CD8-positive, alpha-beta memory T cell (primary cell): ENCODE results near the gene BICC1. TPM values are rescaled to one million over a fixed set of nuclear protein-coding genes. Genes with fewer than 3 reads are reported as not detected.
A peak's percentile ranks its signal among the peaks of the same experiment; 100 is the strongest.

Experiments
- CTCF ChIA-PET: fragments of 350-600 bp; sonication (Branson Sonifier 250); formaldehyde crosslinking; loops from one replicate; lab custom pipeline; 2021; ENCODE audit warnings: antibody characterized with exemption; lab: Charles Lee
- POLR2A ChIA-PET: fragments of 350-600 bp; sonication (Branson Sonifier 250); formaldehyde crosslinking; loops from one replicate; lab custom pipeline; 2021; ENCODE audit warnings: antibody characterized with exemption; lab: Charles Lee
- DNase-seq, 5 donors: peaks; one replicate each; pipeline versions ENCODE4 v3.0.0 to v3.0.0-alpha.2; 2020 to 2022; ENCODE audit warnings: mixed read lengths in 1 of 5
- H3K27ac ChIP-seq: one replicate; pipeline ENCODE4 v1.7.0; 2013; ENCODE audit warnings: low read depth, mild to moderate bottlenecking, low read length, moderate library complexity
- H3K27me3 ChIP-seq: 2 replicates; pipeline ENCODE4 v1.7.0; 2013; ENCODE audit warnings: low read length, mild to moderate bottlenecking; ENCODE audit not compliant: insufficient read depth, poor library complexity, severe bottlenecking
- H3K36me3 ChIP-seq: 2 replicates; pipeline ENCODE4 v1.7.0; 2013; ENCODE audit warnings: mild to moderate bottlenecking, low read length, moderate library complexity; ENCODE audit not compliant: insufficient read depth
- H3K4me1 ChIP-seq: 2 replicates; pipeline ENCODE4 v1.7.0; 2013; ENCODE audit warnings: mild to moderate bottlenecking, low read length, moderate library complexity; ENCODE audit not compliant: insufficient read depth
- H3K4me3 ChIP-seq: 2 replicates; pipeline ENCODE4 v1.7.0; 2013; ENCODE audit warnings: mild to moderate bottlenecking, low read length
- H3K9me3 ChIP-seq: 2 replicates; pipeline ENCODE4 v1.7.0; 2013; ENCODE audit warnings: mild to moderate bottlenecking, low read length
- H3K27ac Mint-ChIP-seq, 8 donors: one replicate each; pipeline ENCODE4 v1.8.0; 2020 to 2021; ENCODE audit warnings: mixed read lengths in 8 of 8, mild to moderate bottlenecking in 6 of 8, inconsistent platforms in 3 of 8, moderate library complexity in 3 of 8
- H3K27me3 Mint-ChIP-seq, 2 donors: one replicate each; pipeline ENCODE4 v1.8.0; 2020 to 2021; ENCODE audit warnings: mixed read lengths in 2 of 2, mild to moderate bottlenecking in 1 of 2, moderate library complexity in 1 of 2
- H3K36me3 Mint-ChIP-seq, 3 donors: one replicate each; pipeline ENCODE4 v1.8.0; 2020 to 2021; ENCODE audit warnings: mixed read lengths in 3 of 3, inconsistent platforms in 1 of 3, mild to moderate bottlenecking in 1 of 3
- H3K4me1 Mint-ChIP-seq, 3 donors: one replicate each; pipeline ENCODE4 v1.8.0; 2020 to 2021; ENCODE audit warnings: mixed read lengths in 3 of 3, inconsistent platforms in 1 of 3, mild to moderate bottlenecking in 1 of 3
- H3K4me3 Mint-ChIP-seq, 7 donors: one replicate each; pipeline ENCODE4 v1.8.0; 2020 to 2021; ENCODE audit warnings: mixed read lengths in 7 of 7, mild to moderate bottlenecking in 6 of 7, moderate library complexity in 4 of 7, inconsistent platforms in 2 of 7
- H3K9me3 Mint-ChIP-seq, 5 donors: one replicate each; pipeline ENCODE4 v1.8.0; 2020 to 2022; ENCODE audit warnings: mixed read lengths in 5 of 5, mild to moderate bottlenecking in 3 of 5, moderate library complexity in 2 of 5, inconsistent platforms in 1 of 5
- polyA plus RNA-seq: library from polyadenylated mRNA; unstranded; fragments of 300-500 nt; fragmentation: Illumina TruSeq; gene quantifications from one replicate; pipeline ENCODE4 v1.2.3, GENCODE V29; 2021
- total RNA-seq, 2 experiments: library from RNA; stranded (reverse); gene quantifications; one replicate each; pipeline ENCODE4 v1.2.3, GENCODE V29; 2021

BICC1 gene
- total and polyA plus RNA-seq, 3 experiments from 2014 or later = not detected

GRCh38 chr10:58599927-58600553, 87.4 kb downstream of the BICC1 start:
- Mint-ChIP-seq H3K27me3 (peaks cover 0 to 2% of the 10 kb centered on the region in 2 donors), H3K9me3 (peaks cover 0 to 12% (median 5%) of the 10 kb centered on the region in 5 donors), H3K4me1 (no peaks in the 10 kb centered on the region), H3K4me3 (no peak overlapping the region), H3K27ac (no peak overlapping the region), H3K36me3 (no peaks in the 10 kb centered on the region)
- H3K27ac ChIP-seq = no peak overlapping the region
- ChIA-PET POLR2A (no interaction called here), CTCF (no interaction called here)
- H3K36me3 ChIP-seq = no peaks in the 10 kb centered on the region
- no peaks in the 10 kb centered on the region for H3K27me3 ChIP-seq
- DNase-seq = no peak
- no peaks in the 10 kb centered on the region for H3K4me1 ChIP-seq
- no peak overlapping the region for H3K4me3 ChIP-seq
- no peaks in the 10 kb centered on the region for H3K9me3 ChIP-seq

GRCh38 chr10:58608351-58608750, 95.7 kb downstream of the BICC1 start:
- H3K4me1 Mint-ChIP-seq = no peaks in the 10 kb centered on the region
- DNase-seq = no peak
- Histone ChIP-seq H3K27ac (no peak overlapping the region), H3K4me1 (no peaks in the 10 kb centered on the region), H3K9me3 (no peaks in the 10 kb centered on the region), H3K4me3 (no peak overlapping the region), H3K36me3 (no peaks in the 10 kb centered on the region), H3K27me3 (no peaks in the 10 kb centered on the region)
- no peak overlapping the region for H3K4me3 Mint-ChIP-seq
- H3K27me3 Mint-ChIP-seq = no peaks in the 10 kb centered on the region
- peaks cover 0 to 3% (median 0%) of the 10 kb centered on the region in 5 donors for H3K9me3 Mint-ChIP-seq
- H3K36me3 Mint-ChIP-seq = no peaks in the 10 kb centered on the region
- ChIA-PET POLR2A (no interaction called here), CTCF (no interaction called here)
- H3K27ac Mint-ChIP-seq = peak overlapping the region in 1 of 8 donors; percentile 51

- no peak overlapping the region for H3K4me3 Mint-ChIP-seq
- Histone ChIP-seq H3K27ac (no peak overlapping the region), H3K27me3 (no peaks in the 10 kb centered on the region), H3K36me3 (no peaks in the 10 kb centered on the region), H3K4me3 (no peak overlapping the region), H3K9me3 (no peaks in the 10 kb centered on the region), H3K4me1 (no peaks in the 10 kb centered on the region)
- ChIA-PET POLR2A (no interaction called here), CTCF (no interaction called here)
- H3K9me3 Mint-ChIP-seq = peaks cover 0 to 3% (median 0%) of the 10 kb centered on the region in 5 donors
- no peak overlapping the region for H3K27ac Mint-ChIP-seq
- H3K27me3 Mint-ChIP-seq = no peaks in the 10 kb centered on the region
- H3K4me1 Mint-ChIP-seq = no peaks in the 10 kb centered on the region
- H3K36me3 Mint-ChIP-seq = no peaks in the 10 kb centered on the region
- DNase-seq = no peak
Measured at GRCh38 chr10:58608826-58609531, 96.3 kb downstream of the BICC1 start.

GRCh38 chr10:58609532-58610150, 97.0 kb downstream of the BICC1 start:
- DNase-seq = no peak
- H3K4me3 ChIP-seq = no peak overlapping the region
- no peaks in the 10 kb centered on the region for H3K27me3 ChIP-seq
- Mint-ChIP-seq H3K27ac (no peak overlapping the region), H3K4me3 (no peak overlapping the region), H3K9me3 (peaks cover 0 to 3% (median 0%) of the 10 kb centered on the region in 5 donors), H3K27me3 (no peaks in the 10 kb centered on the region), H3K4me1 (no peaks in the 10 kb centered on the region), H3K36me3 (no peaks in the 10 kb centered on the region)
- H3K9me3 ChIP-seq = no peaks in the 10 kb centered on the region
- H3K27ac ChIP-seq = no peak overlapping the region
- ChIA-PET POLR2A (no interaction called here), CTCF (no interaction called here)
- no peaks in the 10 kb centered on the region for H3K4me1 ChIP-seq
- H3K36me3 ChIP-seq = no peaks in the 10 kb centered on the region

- CTCF ChIA-PET = no interaction called here
Measured at GRCh38 chr10:58615237-58615935, 102.7 kb downstream of the BICC1 start.

GRCh38 chr10:58618158-58618676, 105.5 kb downstream of the BICC1 start:
- H3K27ac Mint-ChIP-seq = no peak overlapping the region
- H3K4me3 ChIP-seq = no peak overlapping the region
- ChIA-PET CTCF (no interaction called here), POLR2A (no interaction called here)
- no peaks in the 10 kb centered on the region for H3K9me3 Mint-ChIP-seq
- no peaks in the 10 kb centered on the region for H3K36me3 Mint-ChIP-seq
- no peaks in the 10 kb centered on the region for H3K4me1 ChIP-seq
- no peaks in the 10 kb centered on the region for H3K4me1 Mint-ChIP-seq
- peaks cover 0 to 4% of the 10 kb centered on the region in 2 donors for H3K27me3 Mint-ChIP-seq
- no peaks in the 10 kb centered on the region for H3K9me3 ChIP-seq
- no peaks in the 10 kb centered on the region for H3K36me3 ChIP-seq
- H3K27me3 ChIP-seq = no peaks in the 10 kb centered on the region
- H3K4me3 Mint-ChIP-seq = no peak overlapping the region
- DNase-seq = no peak
- no peak overlapping the region for H3K27ac ChIP-seq

More at GRCh38 chr10:58615237-58615935, 102.7 kb downstream of the BICC1 start:
- H3K4me1 ChIP-seq = no peaks in the 10 kb centered on the region
- H3K9me3 Mint-ChIP-seq = no peaks in the 10 kb centered on the region
- no peaks in the 10 kb centered on the region for H3K36me3 ChIP-seq
- no peak overlapping the region for H3K27ac Mint-ChIP-seq
- H3K27me3 ChIP-seq = no peaks in the 10 kb centered on the region
- DNase-seq = no peak
- H3K4me3 Mint-ChIP-seq = no peak overlapping the region
- H3K4me3 ChIP-seq = no peak overlapping the region
- no peaks in the 10 kb centered on the region for H3K4me1 Mint-ChIP-seq
- H3K27ac ChIP-seq = no peak overlapping the region
- H3K36me3 Mint-ChIP-seq = no peaks in the 10 kb centered on the region
- H3K27me3 Mint-ChIP-seq = peaks cover 0 to 4% of the 10 kb centered on the region in 2 donors
- POLR2A ChIA-PET = no interaction called here
- no peaks in the 10 kb centered on the region for H3K9me3 ChIP-seq

- Histone ChIP-seq H3K36me3 (no peaks in the 10 kb centered on the region), H3K27ac (no peak overlapping the region), H3K4me1 (no peaks in the 10 kb centered on the region), H3K9me3 (no peaks in the 10 kb centered on the region), H3K4me3 (no peak overlapping the region), H3K27me3 (no peaks in the 10 kb centered on the region)
- POLR2A ChIA-PET = no interaction called here
- no peak for DNase-seq
- Mint-ChIP-seq H3K27ac (no peak overlapping the region), H3K4me3 (no peak overlapping the region), H3K9me3 (no peaks in the 10 kb centered on the region), H3K27me3 (peaks cover 0 to 2% of the 10 kb centered on the region in 2 donors), H3K36me3 (no peaks in the 10 kb centered on the region), H3K4me1 (no peaks in the 10 kb centered on the region)
- CTCF ChIA-PET = no interaction called here
Measured at GRCh38 chr10:58621379-58622077, 108.9 kb downstream of the BICC1 start.
